ENCODE measurements around the gene IFIT2. TPM values are rescaled to one million over a fixed set of nuclear protein-coding genes. Genes with fewer than 3 reads are reported as not detected.
A peak's percentile ranks its signal among the peaks of the same experiment; 100 is the strongest.
"Not testable (repeated sequence)": the region's sequence is repeated elsewhere in the genome, so short reads cannot be mapped to it uniquely, and the experiment has no call there.

Gene IFIT2
- total RNA-seq, 1 donor from 2014 or later: 4.9 TPM

GRCh38 chr10:89347701-89348457 is 46.0 kb downstream of the IFIT2 start:
- Mint-ChIP-seq H3K36me3 (ENCODE audit: low read depth) (no peaks in the 10 kb centered on the region), H3K9me3 (no peaks in the 10 kb centered on the region), H3K27ac (no peak overlapping the region), H3K27me3 (no peaks in the 10 kb centered on the region), H3K4me3 (peak overlapping the region; percentile 46), H3K4me1 (peaks cover 49% of the 10 kb centered on the region)
- TF ChIP-seq CTCF (IDR thresholded peaks at IDR 0.05): no peak
- ChIA-PET CTCF (no interaction called here), POLR2A (interaction anchor here (0.5 kb wide), 1 partner anchor 12 kb away, joined by 7 read pairs; no protein-coding TSS in a partner anchor)
- DNase-seq (no peak), ATAC-seq (ENCODE audit: low read depth) (peak; percentile 18)
- intact Hi-C loops (cut with micrococcal nuclease): no loop called here

- H3K4me1 Mint-ChIP-seq: peaks cover 49% of the 10 kb centered on the region
- H3K27me3 Mint-ChIP-seq: no peaks in the 10 kb centered on the region
- no peak for TF ChIP-seq CTCF (IDR thresholded peaks at IDR 0.05)
- POLR2A ChIA-PET: no interaction called here
- H3K4me3 Mint-ChIP-seq: peak overlapping the region; percentile 46
- intact Hi-C loops (cut with micrococcal nuclease): no loop called here
- no peak overlapping the region for H3K27ac Mint-ChIP-seq
- ATAC-seq (ENCODE audit: low read depth) (no peak), DNase-seq (no peak)
- no peaks in the 10 kb centered on the region for H3K36me3 Mint-ChIP-seq (ENCODE audit: low read depth)
- peaks cover 2% of the 10 kb centered on the region for H3K9me3 Mint-ChIP-seq
- CTCF ChIA-PET: no interaction called here
Observed at GRCh38 chr10:89348481-89348880, 46.6 kb downstream of the IFIT2 start.

DNA sequence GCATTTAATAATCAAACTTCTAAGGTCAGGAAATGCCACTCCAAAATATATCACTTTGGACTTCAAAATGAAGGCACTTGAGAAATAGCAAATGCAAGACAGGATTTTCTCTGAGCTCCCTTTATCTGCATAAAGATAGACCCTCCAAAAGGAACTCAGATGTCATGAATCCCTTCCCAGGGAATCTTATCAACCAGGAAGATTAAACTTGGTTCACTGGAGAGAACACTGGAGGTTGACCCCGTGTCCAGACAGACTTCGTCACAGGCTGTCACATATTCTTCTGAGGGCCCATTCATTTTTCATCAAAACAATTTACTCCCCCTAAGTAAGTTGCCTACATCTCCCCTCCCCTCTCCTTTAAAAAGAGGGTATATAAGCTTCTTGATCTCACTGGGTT is 47.1 kb downstream of the IFIT2 start:
- Mint-ChIP-seq H3K27ac (no peak overlapping the region), H3K27me3 (no peaks in the 10 kb centered on the region), H3K4me3 (no peak overlapping the region), H3K36me3 (ENCODE audit: low read depth) (no peaks in the 10 kb centered on the region), H3K4me1 (peaks cover 49% of the 10 kb centered on the region), H3K9me3 (peaks cover 4% of the 10 kb centered on the region)
- intact Hi-C loops (cut with micrococcal nuclease): no loop called here
- ChIA-PET CTCF (no interaction called here), POLR2A (no interaction called here)
- no peak for ATAC-seq (ENCODE audit: low read depth)
- no peak for TF ChIP-seq CTCF (IDR thresholded peaks at IDR 0.05)
- DNase-seq: no peak

DNA sequence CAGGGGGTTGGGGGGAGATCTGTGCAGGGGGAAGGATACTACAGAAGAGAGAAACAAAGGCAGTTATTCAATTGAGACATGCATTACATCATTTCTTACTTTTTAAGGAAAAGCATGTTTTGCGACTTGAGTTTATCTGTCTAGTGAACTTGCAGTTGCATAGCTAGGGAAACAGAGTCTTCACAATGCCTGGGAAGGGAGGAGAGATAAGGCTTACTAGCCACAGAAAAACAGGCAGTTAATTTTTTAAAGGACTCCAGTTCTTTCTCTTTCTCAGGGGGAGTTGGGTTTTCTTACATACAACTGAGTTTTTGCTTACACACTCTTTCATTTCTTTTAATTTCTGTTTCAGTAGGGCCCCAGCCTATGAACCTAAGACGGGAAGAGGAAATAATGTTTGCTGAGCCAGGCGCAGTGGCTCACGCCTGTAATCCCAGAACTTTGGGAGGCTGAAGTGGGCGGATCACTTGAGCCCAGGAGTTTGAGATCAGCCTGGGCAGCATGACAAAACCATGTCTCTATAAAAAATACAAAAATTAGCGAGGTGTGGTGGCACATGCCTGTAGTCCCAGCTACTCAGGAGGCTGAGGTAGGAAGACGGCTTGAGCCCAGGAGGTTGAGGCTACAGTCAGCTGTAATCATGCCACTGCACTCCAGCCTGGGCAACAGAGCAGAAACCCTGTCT is 48.9 kb downstream of the IFIT2 start:
- Mint-ChIP-seq H3K27ac (peak overlapping the region; percentile 13), H3K4me1 (peaks cover 49% of the 10 kb centered on the region)
- intact Hi-C loops (cut with micrococcal nuclease); H3K27me3 Mint-ChIP-seq; POLR2A ChIA-PET; DNase-seq; H3K36me3 Mint-ChIP-seq (ENCODE audit: low read depth); H3K4me3 Mint-ChIP-seq; H3K9me3 Mint-ChIP-seq; CTCF ChIA-PET: not testable (repeated sequence)
- peak; percentile 37 for ATAC-seq (ENCODE audit: low read depth)

DNA sequence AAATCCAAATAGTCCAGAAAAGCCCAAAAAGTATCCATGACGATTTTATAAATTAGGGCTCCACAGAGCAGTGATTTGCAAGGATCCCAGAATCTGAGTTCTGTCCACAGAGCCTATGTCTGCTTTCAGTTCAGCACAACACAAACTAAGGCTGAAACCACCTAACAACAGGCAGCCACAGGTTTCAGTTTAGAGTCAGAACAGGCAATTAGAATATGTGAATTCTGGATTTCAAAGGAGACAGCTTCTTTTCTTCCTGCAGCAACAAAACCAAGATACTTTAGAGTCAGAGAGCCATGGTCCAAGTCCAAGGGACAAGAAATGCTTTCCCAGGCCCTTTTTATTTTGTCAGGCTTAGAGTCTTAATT is 49.5 kb downstream of the IFIT2 start:
- intact Hi-C loops (cut with micrococcal nuclease): no loop called here
- peak overlapping the region; percentile 13 for H3K27ac Mint-ChIP-seq
- ChIA-PET POLR2A (no interaction called here), CTCF (no interaction called here)
- DNase-seq (no peak), ATAC-seq (ENCODE audit: low read depth) (peak; percentile 42)
- peaks cover 7% of the 10 kb centered on the region for H3K9me3 Mint-ChIP-seq
- TF ChIP-seq CTCF (IDR thresholded peaks at IDR 0.05): no peak
- no peak overlapping the region for H3K4me3 Mint-ChIP-seq
- H3K4me1 Mint-ChIP-seq: peaks cover 49% of the 10 kb centered on the region
- H3K27me3 Mint-ChIP-seq: no peaks in the 10 kb centered on the region
- no peaks in the 10 kb centered on the region for H3K36me3 Mint-ChIP-seq (ENCODE audit: low read depth)

Measured in activated B cell treated with CpG ODN at 0.5 μM for 24 hours (primary cell).